Upper lobe of right lung (tissue), 1 donor: ENCODE data around the gene STMP1. TPM values are rescaled to one million over a fixed set of nuclear protein-coding genes. Genes with fewer than 3 reads are reported as not detected.

Source experiments
- ATAC-seq: fragments of 200-7000 bp; cut with Tn5 transposase; one replicate; pipeline ENCODE4 v1.9.1; 2020; ENCODE audit warnings: mild to moderate bottlenecking, moderate library complexity
- DNase-seq: peaks from one replicate; pipeline ENCODE4 v3.0.0-alpha.2; 2020
- H3K27ac ChIP-seq: fragments of 200-600 bp; one replicate; pipeline ENCODE4 v1.8.0; 2022
- H3K27me3 ChIP-seq: fragments of 200-600 bp; one replicate; pipeline ENCODE4 v1.8.0; 2022; ENCODE audit warnings: mild to moderate bottlenecking
- H3K36me3 ChIP-seq: fragments of 200-600 bp; one replicate; pipeline ENCODE4 v1.8.0; 2022
- H3K4me1 ChIP-seq: fragments of 200-600 bp; one replicate; pipeline ENCODE4 v1.8.0; 2022
- H3K4me3 ChIP-seq: fragments of 200-600 bp; one replicate; pipeline ENCODE4 v1.8.0; 2022; ENCODE audit warnings: mild to moderate bottlenecking
- H3K9me3 ChIP-seq: fragments of 200-600 bp; one replicate; pipeline ENCODE4 v1.8.0; 2022
- intact Hi-C: fragments of 100-400 bp; cut with DNase I; formaldehyde crosslinking; loops from one replicate; pipeline ENCODE4 v1.11.0; 2022
- total RNA-seq: library from RNA; stranded (reverse); fragmentation: NEBNext Ultra II Directional; extraction: Animal tissue kit (Norgen Biotek cat#: 25700); gene quantifications from one replicate; pipeline ENCODE4 v1.2.1, GENCODE V29; 2021
- TF ChIP-seq, protein P1 (sequence below): fragments of 200-600 bp; IDR thresholded peaks from one replicate; pipeline ENCODE4 v1.8.0; 2022; ENCODE audit warnings: antibody characterized with exemption
- donor health status: DM: no; HTN: yes; CAD: no; lungs with severe emphysema.

The STMP1 gene
- total RNA-seq, 1 donor from 2014 or later: 23.4 TPM

DNA sequence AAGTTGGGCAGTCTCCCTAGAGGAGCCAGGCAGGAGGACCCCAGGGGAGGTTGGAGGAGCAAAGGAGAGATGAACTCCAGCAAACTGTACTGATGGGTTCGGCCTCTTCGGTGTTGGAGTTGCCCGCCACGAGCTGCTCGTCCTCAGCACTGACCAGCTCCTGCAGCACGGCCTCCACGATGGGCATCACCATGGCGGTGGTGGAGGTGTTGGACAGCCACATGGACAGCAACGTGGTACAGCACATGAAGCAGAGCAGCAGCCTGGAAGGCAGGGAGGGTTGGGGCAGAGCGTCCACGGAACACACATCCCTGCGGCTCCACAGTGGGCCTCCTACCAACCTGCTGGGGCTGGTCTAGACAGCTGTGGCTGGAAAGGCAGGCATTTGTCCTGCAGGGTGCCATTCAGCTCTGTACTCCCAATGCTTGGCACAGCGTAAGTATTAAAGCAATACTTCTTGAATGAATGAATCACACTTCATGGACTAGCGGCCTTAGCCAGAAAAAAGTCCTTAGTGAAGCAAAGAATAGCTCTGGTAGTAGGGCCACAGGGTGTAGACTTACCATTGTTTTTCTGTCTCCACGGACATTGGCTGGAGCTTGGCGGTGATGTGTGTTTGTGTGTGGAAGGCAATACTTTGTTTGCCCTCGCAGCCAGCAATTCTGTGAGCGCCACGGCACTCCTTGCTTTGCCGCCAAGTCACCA lies 43.9 kb downstream of the STMP1 start:
- intact Hi-C loops: no loop called here
- TF ChIP-seq, protein P1, sequence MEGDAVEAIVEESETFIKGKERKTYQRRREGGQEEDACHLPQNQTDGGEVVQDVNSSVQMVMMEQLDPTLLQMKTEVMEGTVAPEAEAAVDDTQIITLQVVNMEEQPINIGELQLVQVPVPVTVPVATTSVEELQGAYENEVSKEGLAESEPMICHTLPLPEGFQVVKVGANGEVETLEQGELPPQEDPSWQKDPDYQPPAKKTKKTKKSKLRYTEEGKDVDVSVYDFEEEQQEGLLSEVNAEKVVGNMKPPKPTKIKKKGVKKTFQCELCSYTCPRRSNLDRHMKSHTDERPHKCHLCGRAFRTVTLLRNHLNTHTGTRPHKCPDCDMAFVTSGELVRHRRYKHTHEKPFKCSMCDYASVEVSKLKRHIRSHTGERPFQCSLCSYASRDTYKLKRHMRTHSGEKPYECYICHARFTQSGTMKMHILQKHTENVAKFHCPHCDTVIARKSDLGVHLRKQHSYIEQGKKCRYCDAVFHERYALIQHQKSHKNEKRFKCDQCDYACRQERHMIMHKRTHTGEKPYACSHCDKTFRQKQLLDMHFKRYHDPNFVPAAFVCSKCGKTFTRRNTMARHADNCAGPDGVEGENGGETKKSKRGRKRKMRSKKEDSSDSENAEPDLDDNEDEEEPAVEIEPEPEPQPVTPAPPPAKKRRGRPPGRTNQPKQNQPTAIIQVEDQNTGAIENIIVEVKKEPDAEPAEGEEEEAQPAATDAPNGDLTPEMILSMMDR: no peak
- Histone ChIP-seq H3K9me3 (no peaks in the 10 kb centered on the region), H3K27me3 (no peaks in the 10 kb centered on the region), H3K36me3 (no peaks in the 10 kb centered on the region), H3K27ac (no peak overlapping the region), H3K4me1 (no peaks in the 10 kb centered on the region), H3K4me3 (no peak overlapping the region)
- no peak for ATAC-seq
- DNase-seq: no peak

DNA sequence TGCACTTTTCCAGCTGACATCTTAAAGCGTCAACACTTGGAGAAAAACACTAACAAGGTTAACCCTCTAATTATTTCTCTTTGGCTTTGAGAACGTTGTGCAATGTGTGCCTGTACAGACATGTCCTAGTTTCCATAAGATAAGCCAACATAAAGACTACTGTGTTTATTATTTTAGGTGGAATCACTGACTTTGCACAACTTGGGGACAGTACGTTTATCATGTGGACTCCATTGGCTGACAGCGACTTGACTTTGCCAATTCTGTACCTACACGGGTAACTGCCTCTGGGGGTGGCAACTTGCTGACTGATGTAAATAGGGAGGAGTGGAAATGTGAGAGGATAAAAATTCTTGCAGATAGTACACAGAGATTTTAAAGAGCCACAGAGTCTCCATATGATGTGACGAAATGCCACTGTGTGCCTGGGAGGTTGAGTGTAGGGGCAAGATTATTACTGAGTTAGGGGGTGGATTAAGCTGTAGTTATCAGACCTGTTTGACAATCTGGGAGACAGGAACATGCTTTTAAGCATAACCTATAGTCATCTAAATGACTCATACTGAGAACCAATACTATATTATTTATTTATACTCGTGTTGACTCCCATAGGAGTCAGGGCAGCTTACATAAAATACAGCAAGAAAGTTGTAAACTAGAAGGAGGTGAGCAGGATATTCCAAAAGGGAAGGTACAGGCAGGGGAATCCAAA lies 44.7 kb downstream of the STMP1 start:
- H3K4me3 ChIP-seq: no peak overlapping the region
- TF ChIP-seq, protein P1: no peak
- intact Hi-C loops: no loop called here
- no peak overlapping the region for H3K27ac ChIP-seq
- ATAC-seq: no peak
- H3K4me1 ChIP-seq: no peaks in the 10 kb centered on the region
- H3K36me3 ChIP-seq: no peaks in the 10 kb centered on the region
- DNase-seq: no peak
- no peaks in the 10 kb centered on the region for H3K27me3 ChIP-seq
- H3K9me3 ChIP-seq: no peaks in the 10 kb centered on the region

- Histone ChIP-seq H3K27me3 (no peaks in the 10 kb centered on the region), H3K4me3 (no peak overlapping the region), H3K27ac (no peak overlapping the region), H3K36me3 (no peaks in the 10 kb centered on the region), H3K4me1 (no peaks in the 10 kb centered on the region), H3K9me3 (no peaks in the 10 kb centered on the region)
- DNase-seq: no peak
- intact Hi-C loops: no loop called here
- no peak for ATAC-seq
- TF ChIP-seq, protein P1: no peak
These were observed 45.3 kb downstream of the STMP1 start for GRCh38 chr7:135707570-135707966.

DNA sequence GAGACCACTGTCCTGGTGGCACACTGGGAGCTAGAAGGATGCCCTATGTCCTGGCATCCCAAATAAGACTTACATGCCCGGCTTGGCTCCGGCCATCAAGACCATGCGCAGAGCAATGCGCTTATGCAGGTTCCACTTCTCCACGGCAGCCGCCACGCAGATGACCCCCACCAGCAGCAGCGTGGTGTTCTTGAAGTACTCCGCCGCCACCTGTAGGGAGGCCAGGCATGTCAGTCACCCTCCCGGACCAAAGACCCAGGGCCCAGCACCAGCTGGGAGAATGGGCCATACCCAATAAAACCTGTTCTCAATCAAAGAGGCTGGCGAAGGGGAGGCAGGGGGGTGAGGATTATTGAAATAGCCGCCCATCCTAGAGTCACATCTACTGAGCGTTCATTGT lies 45.7 kb downstream of the STMP1 start:
- intact Hi-C loops: no loop called here

DNA sequence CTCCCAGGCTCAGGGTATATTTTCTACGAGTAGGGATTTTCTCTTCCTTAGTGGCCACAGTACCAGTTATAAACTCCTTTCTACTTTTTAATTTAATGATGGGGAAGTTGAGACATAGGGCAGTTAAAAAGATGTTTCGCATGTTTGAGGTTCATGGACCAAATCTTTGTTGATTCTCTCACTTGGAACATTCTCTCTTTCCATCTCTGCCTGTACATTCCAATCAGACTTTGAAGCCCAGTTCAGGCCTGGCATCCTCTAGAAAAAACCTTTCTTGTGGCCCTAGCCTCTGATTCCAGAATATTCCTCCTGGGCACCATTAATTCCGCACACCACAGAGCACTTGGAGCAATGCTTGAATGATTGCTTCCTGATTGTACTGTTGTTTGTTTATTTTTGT lies 47.2 kb downstream of the STMP1 start:
- intact Hi-C loops: no loop called here
- no peaks in the 10 kb centered on the region for H3K36me3 ChIP-seq
- H3K4me1 ChIP-seq: no peaks in the 10 kb centered on the region
- no peaks in the 10 kb centered on the region for H3K27me3 ChIP-seq
- no peak for ATAC-seq
- no peak for DNase-seq
- H3K27ac ChIP-seq: no peak overlapping the region
- no peaks in the 10 kb centered on the region for H3K9me3 ChIP-seq
- no peak overlapping the region for H3K4me3 ChIP-seq
- TF ChIP-seq, protein P1: no peak

More for the DNA sequence above, 45.7 kb downstream of the STMP1 start:
- TF ChIP-seq, protein P1: no peak
- Histone ChIP-seq H3K36me3 (no peaks in the 10 kb centered on the region), H3K9me3 (no peaks in the 10 kb centered on the region), H3K4me1 (no peaks in the 10 kb centered on the region), H3K27me3 (no peaks in the 10 kb centered on the region), H3K4me3 (no peak overlapping the region), H3K27ac (no peak overlapping the region)
- no peak for DNase-seq
- ATAC-seq: no peak
